OCI-LY1 (cell line): ENCODE data around the gene XYLT1.

Source experiments
- H2AFZ ChIP-seq: fragments of 200-600 bp; sonication (generic), shearing (Covaris generic); 2 replicates; pipeline ENCODE4 v1.6.0; 2014; ENCODE audit warnings: antibody characterized with exemption, mild to moderate bottlenecking, low read length
- H3F3A ChIP-seq: fragments of 200-600 bp; sonication (generic), shearing (Covaris generic); 2 replicates; pipeline ENCODE4 v1.6.0; 2014; ENCODE audit warnings: mild to moderate bottlenecking, antibody characterized with exemption, low read length, moderate library complexity; ENCODE audit not compliant: insufficient read depth
- H3K27ac ChIP-seq: fragments of 200-600 bp; sonication (generic); 2 replicates; pipeline ENCODE4 v1.5.1; 2014; ENCODE audit warnings: low read length, mixed run types, mild to moderate bottlenecking, low read depth; ENCODE audit not compliant: poor library complexity, severe bottlenecking
- H3K27me3 ChIP-seq: fragments of 200-600 bp; sonication (generic); 2 replicates; pipeline ENCODE4 v1.6.0; 2014; ENCODE audit warnings: antibody characterized with exemption, mild to moderate bottlenecking, low read length, moderate library complexity; ENCODE audit not compliant: insufficient read depth
- H3K36me3 ChIP-seq: fragments of 200-600 bp; sonication (generic); 2 replicates; pipeline ENCODE4 v1.6.1; 2014; ENCODE audit warnings: mild to moderate bottlenecking, antibody characterized with exemption, low read length, moderate library complexity, mixed read lengths; ENCODE audit not compliant: insufficient read depth
- H3K4me1 ChIP-seq: fragments of 200-600 bp; sonication (generic); 2 replicates; pipeline ENCODE4 v1.5.1; 2014; ENCODE audit warnings: mild to moderate bottlenecking, low read length, moderate library complexity; ENCODE audit not compliant: insufficient read depth, severe bottlenecking
- H3K4me2 ChIP-seq: fragments of 200-600 bp; sonication (generic), shearing (Covaris generic); 2 replicates; pipeline ENCODE4 v1.6.1; 2014; ENCODE audit warnings: low read length
- H3K4me3 ChIP-seq: fragments of 200-600 bp; sonication (generic); 2 replicates; pipeline ENCODE4 v1.5.1; 2014; ENCODE audit warnings: low read length, low read depth, mild to moderate bottlenecking, mixed read lengths; ENCODE audit not compliant: poor library complexity, severe bottlenecking
- H3K79me2 ChIP-seq: fragments of 200-600 bp; shearing (Covaris generic); 2 replicates; pipeline ENCODE4 v1.6.1; 2016; ENCODE audit warnings: mixed run types, low read length, mixed read lengths; ENCODE audit not compliant: insufficient read depth
- H3K9ac ChIP-seq: fragments of 200-600 bp; sonication (generic), shearing (Covaris generic); 2 replicates; pipeline ENCODE4 v1.6.1; 2014; ENCODE audit warnings: mild to moderate bottlenecking, low read length, mixed read lengths
- H3K9me2 ChIP-seq: fragments of 200-600 bp; sonication (generic), shearing (Covaris generic); 2 replicates; pipeline ENCODE4 v1.6.1; 2014; ENCODE audit warnings: low read depth, mild to moderate bottlenecking, low read length, mixed read lengths
- H3K9me3 ChIP-seq: fragments of 200-600 bp; shearing (Covaris generic); 2 replicates; pipeline ENCODE4 v1.6.1; 2014; ENCODE audit warnings: low read length, mixed read lengths
- H4K20me1 ChIP-seq: fragments of 200-600 bp; sonication (generic), shearing (Covaris generic); 2 replicates; pipeline ENCODE4 v1.6.0; 2016; ENCODE audit warnings: mild to moderate bottlenecking, low read length; ENCODE audit not compliant: insufficient read depth
- CTCF ChIP-seq: fragments of 200-600 bp; sonication (generic), shearing (Covaris generic); IDR thresholded peaks from 2 replicates; pipeline ENCODE4 v1.5.1; 2017; ENCODE audit warnings: mild to moderate bottlenecking, antibody characterized with exemption, low read length, moderate library complexity, mixed read lengths
- EZH2 ChIP-seq: fragments of 200-600 bp; sonication (generic), shearing (Covaris generic); IDR thresholded peaks from 2 replicates; pipeline ENCODE4 v1.8.0; 2017; ENCODE audit warnings: borderline replicate concordance, mixed run types, mild to moderate bottlenecking, antibody characterized with exemption, low read length, moderate library complexity, mixed read lengths

The XYLT1 gene, protein sequence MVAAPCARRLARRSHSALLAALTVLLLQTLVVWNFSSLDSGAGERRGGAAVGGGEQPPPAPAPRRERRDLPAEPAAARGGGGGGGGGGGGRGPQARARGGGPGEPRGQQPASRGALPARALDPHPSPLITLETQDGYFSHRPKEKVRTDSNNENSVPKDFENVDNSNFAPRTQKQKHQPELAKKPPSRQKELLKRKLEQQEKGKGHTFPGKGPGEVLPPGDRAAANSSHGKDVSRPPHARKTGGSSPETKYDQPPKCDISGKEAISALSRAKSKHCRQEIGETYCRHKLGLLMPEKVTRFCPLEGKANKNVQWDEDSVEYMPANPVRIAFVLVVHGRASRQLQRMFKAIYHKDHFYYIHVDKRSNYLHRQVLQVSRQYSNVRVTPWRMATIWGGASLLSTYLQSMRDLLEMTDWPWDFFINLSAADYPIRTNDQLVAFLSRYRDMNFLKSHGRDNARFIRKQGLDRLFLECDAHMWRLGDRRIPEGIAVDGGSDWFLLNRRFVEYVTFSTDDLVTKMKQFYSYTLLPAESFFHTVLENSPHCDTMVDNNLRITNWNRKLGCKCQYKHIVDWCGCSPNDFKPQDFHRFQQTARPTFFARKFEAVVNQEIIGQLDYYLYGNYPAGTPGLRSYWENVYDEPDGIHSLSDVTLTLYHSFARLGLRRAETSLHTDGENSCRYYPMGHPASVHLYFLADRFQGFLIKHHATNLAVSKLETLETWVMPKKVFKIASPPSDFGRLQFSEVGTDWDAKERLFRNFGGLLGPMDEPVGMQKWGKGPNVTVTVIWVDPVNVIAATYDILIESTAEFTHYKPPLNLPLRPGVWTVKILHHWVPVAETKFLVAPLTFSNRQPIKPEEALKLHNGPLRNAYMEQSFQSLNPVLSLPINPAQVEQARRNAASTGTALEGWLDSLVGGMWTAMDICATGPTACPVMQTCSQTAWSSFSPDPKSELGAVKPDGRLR

GRCh38 chr16:17470908-17471718 lies at the start of gene XYLT1:
Gene XYLT1, minus strand, starts transcription at chr16:17470960. Its CDS starts 164 bp downstream, at chr16:17470796.
- H3K9me2 ChIP-seq, result no peaks in the 10 kb centered on the region
- no peak for TF ChIP-seq EZH2
- H3K4me3 ChIP-seq, result peak within 1 kb of the TSS; percentile 72
- no peaks in the 10 kb centered on the region for H3K9me3 ChIP-seq
- no peaks in the 10 kb centered on the region for H3F3A ChIP-seq
- H3K36me3 ChIP-seq, result peaks cover 5% of the 10 kb centered on the region; the same call in 1 of the 2 replicates
- H3K27me3 ChIP-seq, result no peaks in the 10 kb centered on the region
- peaks cover 39% of the 10 kb centered on the region for H3K4me1 ChIP-seq
- peak within 1 kb of the TSS; percentile 87 for H3K9ac ChIP-seq
- H3K79me2 ChIP-seq, result peaks cover 40% of the 10 kb centered on the region
- peak within 1 kb of the TSS; percentile 89 for H3K27ac ChIP-seq
- peak within 1 kb of the TSS; percentile 91 for H3K4me2 ChIP-seq
- no peak within 1 kb of the TSS for H2AFZ ChIP-seq
- H4K20me1 ChIP-seq, result no peaks in the 10 kb centered on the region

DNA sequence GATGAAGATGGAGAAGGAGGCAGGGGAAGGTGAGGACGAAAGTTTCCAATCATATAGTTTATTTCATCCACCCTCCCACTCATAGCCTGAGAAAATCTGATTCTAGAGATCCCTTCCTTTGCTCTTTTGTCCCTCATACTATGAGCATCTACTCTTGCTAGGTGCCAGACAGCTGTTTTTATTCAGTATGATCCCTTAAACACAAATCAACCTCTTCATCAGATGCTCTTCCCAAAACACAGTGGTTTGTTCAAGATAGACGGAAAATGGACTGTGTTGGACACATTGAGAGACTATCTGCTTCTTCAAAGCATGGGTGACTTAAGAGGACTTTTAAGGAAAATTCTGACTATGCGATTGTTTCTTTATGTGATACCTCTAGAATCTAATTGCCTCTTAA lies 49.4 kb upstream of the XYLT1 start:
- Histone ChIP-seq H2AFZ (no peak overlapping the region), H3K27me3 (no peaks in the 10 kb centered on the region; the same call in 1 of the 2 replicates), H3K79me2 (no peaks in the 10 kb centered on the region), H4K20me1 (no peaks in the 10 kb centered on the region), H3K27ac (no peak overlapping the region), H3K36me3 (no peaks in the 10 kb centered on the region), H3K4me1 (no peaks in the 10 kb centered on the region), H3K4me2 (no peak overlapping the region), H3K9me3 (no peaks in the 10 kb centered on the region), H3F3A (no peaks in the 10 kb centered on the region), H3K4me3 (no peak overlapping the region), H3K9ac (no peak overlapping the region), H3K9me2 (no peaks in the 10 kb centered on the region)
- no peak for TF ChIP-seq CTCF

DNA sequence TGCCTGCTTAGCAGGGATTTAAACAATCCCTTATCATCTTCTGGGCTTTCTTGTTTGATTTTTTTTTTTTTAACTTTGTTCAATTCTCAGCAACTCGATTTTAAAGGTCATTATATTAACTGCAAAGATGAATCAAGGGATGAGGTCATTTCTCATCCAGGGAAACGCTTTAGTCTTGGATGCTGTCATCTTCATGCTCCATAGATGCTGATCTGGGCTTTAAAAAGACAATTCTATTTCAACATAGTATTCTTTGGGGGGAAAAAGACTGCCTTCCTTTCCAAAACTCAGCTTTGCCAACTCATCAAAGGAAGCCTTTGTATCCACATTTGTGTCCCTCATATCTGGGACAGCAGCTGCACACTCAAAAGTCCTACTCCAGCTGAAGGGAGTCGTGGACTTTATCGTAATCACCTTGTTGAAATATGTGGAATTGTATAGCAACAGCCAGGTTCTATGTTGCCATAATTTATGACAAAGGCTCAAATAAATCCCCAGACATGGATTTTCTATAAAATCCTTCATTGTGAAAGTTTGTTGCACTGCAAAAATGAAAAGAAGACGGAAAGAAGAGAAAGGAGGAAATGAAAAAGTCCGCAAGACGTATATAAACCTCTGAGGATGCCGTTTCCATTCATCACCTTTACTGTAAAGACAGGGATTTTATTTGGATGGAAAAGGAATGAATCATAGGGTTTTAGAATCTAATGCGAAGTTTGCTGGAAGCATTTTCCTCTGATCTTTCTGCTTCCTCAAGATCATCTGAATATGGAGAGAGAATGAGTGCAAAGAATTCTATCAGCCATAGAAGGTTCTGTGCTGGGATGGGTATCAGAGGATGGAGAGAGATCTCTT lies 48.6 kb upstream of the XYLT1 start:
- TF ChIP-seq CTCF (no peak), EZH2 (no peak)
- no peak overlapping the region for H3K27ac ChIP-seq

More for the DNA sequence above, 48.6 kb upstream of the XYLT1 start:
- Histone ChIP-seq H3K4me1 (no peaks in the 10 kb centered on the region), H3K79me2 (no peaks in the 10 kb centered on the region), H2AFZ (no peak overlapping the region), H3K4me3 (no peak overlapping the region), H3F3A (no peaks in the 10 kb centered on the region), H3K9me2 (no peaks in the 10 kb centered on the region), H4K20me1 (no peaks in the 10 kb centered on the region), H3K4me2 (no peak overlapping the region), H3K27me3 (no peaks in the 10 kb centered on the region; the same call in 1 of the 2 replicates), H3K9ac (no peak overlapping the region), H3K36me3 (no peaks in the 10 kb centered on the region), H3K9me3 (no peaks in the 10 kb centered on the region)
